Raji (cell line): ENCODE measurements around the gene PAQR6.

ENCODE experiments used
- POLR2A ChIP-seq: IDR thresholded peaks from 2 replicates; pipeline ENCODE4 v1.6.1; 2011; ENCODE audit warnings: low read depth, low read length, control low read depth; ENCODE audit not compliant: insufficient read depth

The PAQR6 gene

GRCh38 chr1:156247460-156248322, at the start of gene PAQR6:
Gene PAQR6, minus strand, starts transcription at chr1:156248056. Its CDS starts 1,325 bp downstream, at chr1:156246731.
- TF ChIP-seq POLR2A: no peak

- TF ChIP-seq POLR2A: peak; percentile 35; the same call in 1 of the 2 replicates
These were observed 47.6 kb upstream of the PAQR6 start, which contains the start of gene GLMP for GRCh38 chr1:156295391-156295947. Gene GLMP, minus strand, starts transcription at chr1:156295679. Its CDS starts 34 bp downstream, at chr1:156295645.

- no peak for TF ChIP-seq POLR2A
These were observed 46.0 kb upstream of the PAQR6 start for GRCh38 chr1:156293895-156294294.

- no peak for TF ChIP-seq POLR2A
These were observed 45.2 kb upstream of the PAQR6 start for GRCh38 chr1:156293098-156293434.

GRCh38 chr1:156291226-156292061, 43.6 kb upstream of the PAQR6 start:
- no peak for TF ChIP-seq POLR2A

GRCh38 chr1:156289857-156290256, 42.0 kb upstream of the PAQR6 start:
- TF ChIP-seq POLR2A: no peak

GRCh38 chr1:156286061-156286460, 38.2 kb upstream of the PAQR6 start:
- no peak for TF ChIP-seq POLR2A

- no peak for TF ChIP-seq POLR2A
These were observed 37.6 kb upstream of the PAQR6 start for GRCh38 chr1:156285437-156285836.

- TF ChIP-seq POLR2A: no peak
These were observed 36.9 kb upstream of the PAQR6 start for GRCh38 chr1:156284757-156285156.

GRCh38 chr1:156284112-156284511, 36.3 kb upstream of the PAQR6 start, which contains the start of gene TMEM79:
Gene TMEM79, plus strand, starts transcription at chr1:156284325. Its CDS starts 902 bp downstream, at chr1:156285227.
- TF ChIP-seq POLR2A: no peak

- no peak for TF ChIP-seq POLR2A
These were observed 35.7 kb upstream of the PAQR6 start for GRCh38 chr1:156283521-156283920.

- TF ChIP-seq POLR2A: peak; percentile 89
These were observed 34.8 kb upstream of the PAQR6 start, which contains the start of gene SMG5 for GRCh38 chr1:156282479-156283222. Gene SMG5, minus strand, starts transcription at chr1:156282825. Its CDS starts 145 bp downstream, at chr1:156282680.

GRCh38 chr1:156281693-156282478, 34.0 kb upstream of the PAQR6 start:
- TF ChIP-seq POLR2A: peak; percentile 59

GRCh38 chr1:156281281-156281680, 33.4 kb upstream of the PAQR6 start:
- TF ChIP-seq POLR2A: no peak
